HG02642 (cell line): ENCODE data around the gene TMEM144.

ENCODE experiments used
- ATAC-seq: cut with Tn5 transposase; IDR thresholded peaks from one replicate; pipeline ENCODE4 v1.9.1; 2021; ENCODE audit warnings: mild to moderate bottlenecking; ENCODE audit not compliant: unreplicated experiment, poor library complexity

TMEM144 gene

DNA sequence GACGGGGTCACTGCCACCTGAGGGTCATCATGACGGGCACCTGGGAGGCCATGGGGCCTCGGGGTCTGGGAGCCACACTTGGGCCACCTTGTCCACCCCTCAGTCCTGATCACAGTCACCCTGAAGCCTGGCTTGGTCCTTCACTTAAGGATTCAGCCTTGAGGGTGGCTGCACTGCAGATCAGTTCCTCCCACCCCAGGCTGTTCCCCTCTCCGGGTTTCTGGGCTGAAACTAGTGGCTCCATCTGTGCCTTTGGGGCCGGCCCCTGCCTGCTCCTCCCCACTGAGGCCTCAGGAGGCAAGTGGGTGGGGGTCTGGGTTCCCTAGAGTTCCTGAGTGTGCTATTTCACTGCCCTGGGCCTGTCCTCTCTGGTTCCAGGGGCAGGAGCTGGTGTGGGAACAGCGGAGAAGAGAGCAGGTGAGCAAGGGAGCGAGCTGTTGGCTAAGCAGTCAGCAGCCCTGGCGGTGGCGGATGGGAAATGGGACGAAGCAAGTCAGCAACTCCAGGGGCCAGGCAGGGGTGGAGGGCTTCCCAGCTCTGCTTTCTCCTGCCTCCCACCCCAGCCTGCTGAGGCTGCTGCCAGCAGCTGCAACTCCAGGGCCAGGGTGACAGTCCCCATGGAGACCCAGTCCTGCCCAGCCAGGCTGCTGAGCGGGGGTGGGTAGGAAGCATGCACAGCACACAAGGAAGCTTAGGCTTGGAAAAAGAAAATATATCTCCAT is 81.2 kb downstream of the TMEM144 start:
- no peak for ATAC-seq

GRCh38 chr4:158292156-158292555 is 81.9 kb downstream of the TMEM144 start:
- ATAC-seq = no peak

GRCh38 chr4:158295053-158295452 is 84.8 kb downstream of the TMEM144 start:
- ATAC-seq = no peak

- no peak for ATAC-seq
Measured at GRCh38 chr4:158297866-158298265, 87.6 kb downstream of the TMEM144 start.

DNA sequence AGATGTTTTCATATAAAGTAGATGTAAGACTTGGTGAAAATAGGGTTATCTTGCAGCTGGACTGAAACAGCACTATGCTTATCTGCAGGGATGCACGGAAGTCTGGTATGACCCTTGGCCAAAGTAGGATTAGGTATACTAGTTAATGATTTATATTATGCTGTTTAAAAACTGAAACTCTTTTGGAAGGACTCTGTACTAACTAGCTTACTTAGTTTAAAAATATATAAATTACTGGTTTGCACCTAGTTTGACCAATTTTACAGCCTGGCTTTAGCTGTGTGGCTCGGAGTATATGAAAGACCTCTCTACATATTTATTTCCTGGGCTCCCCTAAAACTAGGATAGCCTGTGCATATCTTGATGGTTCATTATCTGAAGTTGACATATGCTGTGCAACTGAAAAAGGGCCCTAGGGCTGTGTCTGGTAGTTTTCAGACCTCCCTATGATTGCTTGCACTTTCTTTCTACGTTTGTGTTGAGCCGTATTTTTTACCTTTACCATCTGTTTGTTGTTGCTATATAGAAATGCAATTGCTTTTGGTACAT is 89.2 kb downstream of the TMEM144 start:
- no peak for ATAC-seq

GRCh38 chr4:158300012-158300411 is 89.7 kb downstream of the TMEM144 start:
- ATAC-seq = no peak

GRCh38 chr4:158302076-158302866 is 92.0 kb downstream of the TMEM144 start:
- no peak for ATAC-seq

DNA sequence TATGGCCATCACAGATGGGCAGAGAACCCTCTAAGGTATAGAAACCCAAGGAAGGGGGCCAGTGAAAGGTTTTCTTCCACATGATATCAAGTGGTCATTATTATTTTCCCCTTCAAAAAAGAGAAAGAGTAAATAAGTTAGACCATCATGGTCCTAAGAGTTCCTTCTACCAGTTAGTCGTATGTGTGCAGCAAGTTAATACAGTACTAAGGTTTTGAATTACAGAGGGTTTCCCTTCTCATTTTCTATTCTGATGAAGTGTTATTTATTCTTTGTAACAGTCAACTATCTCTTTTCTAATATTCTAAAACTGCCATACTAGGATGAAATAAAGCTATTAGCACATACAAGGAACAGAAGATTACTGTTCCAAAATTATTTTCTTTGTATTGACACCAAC is 94.4 kb downstream of the TMEM144 start:
- ATAC-seq = no peak
